Inflammatory macrophage treated with lipopolysaccharide for 4 hours (primary cell): ENCODE measurements around the gene GAB2.
"Not testable (repeated sequence)": the region's sequence is repeated elsewhere in the genome, so short reads cannot be mapped to it uniquely, and the experiment has no call there.

Experiments
- DNase-seq: peaks from one replicate; pipeline ENCODE4 v3.0.0-alpha.2; 2020

The GAB2 gene

GRCh38 chr11:78237293-78238046, 180.2 kb downstream of the GAB2 start:
- DNase-seq, result no peak

DNA sequence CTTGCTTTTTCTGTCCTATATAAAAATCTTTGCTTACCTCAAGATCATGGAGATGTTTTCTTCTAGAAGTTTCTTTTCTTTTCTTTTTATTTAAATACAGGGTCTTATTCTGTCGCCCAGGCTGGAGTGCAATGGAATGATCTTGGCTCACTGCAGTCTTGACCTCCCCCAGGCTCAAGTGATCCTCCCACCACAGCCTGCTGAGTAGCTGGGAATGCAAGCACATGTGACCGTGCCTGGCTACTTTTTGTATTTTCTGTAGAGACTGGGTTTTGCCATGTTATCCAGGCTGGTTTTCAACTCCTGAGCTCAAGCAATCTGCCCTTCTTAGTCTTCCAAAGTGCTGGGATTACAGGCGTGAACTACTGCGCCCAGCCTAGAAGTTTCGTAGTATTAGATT, 183.6 kb downstream of the GAB2 start:
- no peak for DNase-seq

- DNase-seq, result not testable (repeated sequence)
Observed at GRCh38 chr11:78233046-78233445, 184.6 kb downstream of the GAB2 start.

DNA sequence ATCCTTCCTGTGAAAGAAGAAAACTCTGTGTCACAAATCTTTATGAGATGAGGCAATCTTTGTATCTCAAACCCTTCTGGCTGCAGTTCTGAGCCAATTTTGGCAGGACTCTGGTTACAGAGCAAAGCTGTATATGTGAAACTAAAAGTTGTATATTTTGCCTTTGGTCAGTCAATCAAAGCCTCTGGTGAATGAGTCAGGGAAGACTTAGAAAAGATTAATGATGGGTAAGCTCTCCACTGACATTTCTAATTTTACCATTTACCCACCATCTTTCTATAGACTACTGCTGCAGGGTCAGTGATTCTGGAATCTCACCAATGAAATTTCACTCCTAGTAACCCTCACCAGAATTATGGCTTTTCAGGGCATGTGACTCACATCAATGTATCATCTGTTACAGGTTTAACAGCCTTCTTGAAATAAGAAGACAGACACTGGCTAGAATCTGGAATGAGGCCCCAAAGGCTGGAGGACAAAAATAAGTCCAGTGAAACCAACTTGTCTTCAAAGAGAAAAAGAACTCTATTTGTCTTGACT, 185.6 kb downstream of the GAB2 start:
- DNase-seq, result no peak

DNA sequence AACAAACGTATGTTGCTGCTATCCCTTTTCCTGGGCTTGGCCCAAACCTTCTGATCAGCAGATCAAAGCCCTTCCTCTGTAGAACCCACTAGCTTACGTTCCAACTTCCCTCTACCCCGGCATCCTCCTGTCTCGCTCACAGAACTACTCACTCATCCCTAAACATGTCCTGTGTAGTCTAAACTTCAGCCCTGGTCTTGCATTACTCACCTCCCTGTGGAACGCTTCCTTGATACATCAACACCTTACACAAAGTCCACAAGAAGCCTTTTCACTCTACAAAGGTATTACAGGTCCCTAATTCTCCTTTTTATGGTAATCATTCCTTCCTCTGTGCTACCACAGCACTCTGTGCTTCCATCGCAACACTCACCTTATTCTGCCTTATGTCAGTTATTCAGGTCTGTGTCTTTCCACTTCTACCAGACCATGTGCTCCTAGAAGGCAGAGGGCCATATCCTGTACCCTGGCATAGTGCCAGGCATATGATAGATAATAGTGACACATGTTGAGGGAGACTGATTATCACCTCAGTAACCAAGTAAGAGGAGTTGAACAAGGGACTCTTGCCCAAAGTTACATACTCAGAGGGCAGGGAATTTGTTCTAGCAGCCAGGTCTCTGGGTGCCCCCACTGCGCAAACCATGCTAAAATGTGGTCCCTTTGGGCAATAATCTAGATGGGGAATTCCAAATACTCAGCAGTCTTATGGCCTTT, 187.3 kb downstream of the GAB2 start:
- DNase-seq, result no peak

DNA sequence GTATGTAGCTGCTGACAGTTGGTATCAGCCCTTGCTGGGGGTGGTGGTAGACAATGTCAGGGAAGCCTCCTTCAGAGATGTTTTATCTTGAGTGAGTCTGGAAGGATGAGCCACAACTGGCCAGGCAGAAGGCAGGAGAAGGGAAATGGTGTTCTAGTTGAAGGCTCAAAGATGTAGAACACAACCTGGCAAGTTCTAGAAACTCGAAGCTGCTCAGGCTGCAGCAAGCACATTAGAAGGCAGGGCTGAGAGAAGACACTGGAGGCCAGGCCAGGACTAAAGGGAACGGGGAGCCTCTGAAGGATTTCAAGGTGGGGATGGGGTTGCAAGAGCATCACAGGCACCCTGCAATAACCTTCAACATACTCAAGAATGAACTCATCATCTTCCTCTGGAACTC, 188.5 kb downstream of the GAB2 start:
- no peak for DNase-seq

- DNase-seq, result peak; percentile 26
Observed at GRCh38 chr11:78228467-78228866, 189.2 kb downstream of the GAB2 start.

GRCh38 chr11:78227921-78228320, 189.7 kb downstream of the GAB2 start:
- no peak for DNase-seq

- DNase-seq, result no peak
Observed at GRCh38 chr11:78226684-78227680, 190.6 kb downstream of the GAB2 start.

- no peak for DNase-seq
Observed at GRCh38 chr11:78224906-78225420, 192.7 kb downstream of the GAB2 start.

DNA sequence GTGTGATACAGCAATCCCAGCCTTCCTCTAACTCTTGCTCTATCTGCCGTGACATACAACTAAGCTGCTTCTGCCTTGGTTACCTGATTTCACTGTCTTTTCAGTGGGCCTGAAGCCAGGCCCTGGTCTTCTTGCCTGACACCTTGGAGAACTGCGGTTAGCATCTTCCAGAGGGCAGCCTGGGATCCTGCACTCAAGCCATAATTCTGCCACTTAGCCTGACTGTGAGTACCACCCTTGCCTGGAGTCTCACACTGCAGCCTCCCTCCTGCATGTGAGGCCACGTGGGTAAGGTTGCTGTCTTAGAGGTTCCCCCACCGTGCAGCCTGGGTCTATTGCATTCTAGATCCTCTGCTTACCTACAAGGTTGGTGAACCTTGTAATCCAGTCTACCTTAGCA, 193.1 kb downstream of the GAB2 start:
- no peak for DNase-seq

GRCh38 chr11:78223320-78223954, 194.2 kb downstream of the GAB2 start:
- no peak for DNase-seq

DNA sequence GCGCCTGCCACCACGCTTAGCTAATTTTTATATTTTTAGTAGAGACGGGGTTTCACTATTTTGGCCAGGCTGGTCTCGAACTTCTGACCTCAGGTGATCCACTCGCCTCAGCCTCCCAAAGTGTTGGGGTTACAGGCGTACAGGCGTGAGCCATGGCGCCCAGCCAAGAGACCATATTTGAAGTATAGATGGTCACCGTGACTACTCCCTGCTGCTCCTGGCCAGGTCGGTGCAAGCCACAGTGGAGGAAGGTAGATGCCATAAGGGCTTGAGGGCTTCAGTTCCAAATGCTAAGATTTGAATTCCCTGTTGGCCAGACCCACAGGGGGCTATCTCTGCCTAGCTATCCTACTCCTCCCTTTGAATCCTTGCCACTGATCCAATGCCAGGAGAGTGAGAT, 194.9 kb downstream of the GAB2 start:
- DNase-seq, result not testable (repeated sequence)

GRCh38 chr11:78221396-78222315, 196.0 kb downstream of the GAB2 start:
- no peak for DNase-seq

DNA sequence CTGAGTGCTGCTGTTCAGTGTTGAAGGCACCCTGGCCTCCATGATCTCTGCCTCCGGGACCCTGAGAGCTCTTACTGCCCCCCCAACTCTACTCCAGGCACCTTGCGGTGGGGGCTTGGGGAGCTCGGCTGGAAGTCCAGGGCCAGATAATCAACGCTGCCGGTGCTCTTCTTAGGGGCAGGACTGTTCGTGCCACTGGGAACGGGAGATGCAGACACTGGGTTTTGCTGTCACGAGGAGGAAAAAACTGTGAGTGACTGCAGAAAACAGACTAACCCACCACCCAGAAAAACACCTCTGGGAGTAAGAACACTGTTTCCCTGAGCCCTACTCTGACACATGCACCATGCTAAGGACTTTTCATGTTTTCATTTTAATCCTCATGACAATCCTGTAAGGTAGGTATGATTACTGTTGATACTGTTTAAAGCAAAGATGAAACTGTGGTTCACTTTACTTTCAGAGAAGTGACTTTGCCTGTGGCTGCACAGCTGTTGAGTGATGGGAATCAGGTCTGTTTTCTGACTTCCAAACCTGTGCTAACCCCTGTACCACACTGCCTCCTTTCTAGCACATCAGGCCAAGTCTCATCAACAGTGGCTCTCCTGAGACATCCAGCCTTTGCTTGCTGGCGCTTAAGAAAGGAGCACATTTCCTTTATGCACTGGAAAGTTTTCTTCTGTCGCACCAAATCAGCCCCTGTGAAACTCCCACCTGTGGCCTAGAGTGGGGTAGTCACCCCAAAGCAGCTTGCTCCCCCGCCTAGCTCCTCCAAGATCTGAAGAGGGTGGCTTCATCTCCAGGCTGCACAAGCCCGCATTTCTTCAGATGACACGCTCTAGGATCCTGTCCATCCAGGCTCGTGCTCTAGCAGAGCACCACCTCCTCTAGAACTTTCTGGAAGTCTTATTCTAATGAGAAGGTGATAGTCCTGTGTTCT, 197.1 kb downstream of the GAB2 start:
- DNase-seq, result no peak

DNA sequence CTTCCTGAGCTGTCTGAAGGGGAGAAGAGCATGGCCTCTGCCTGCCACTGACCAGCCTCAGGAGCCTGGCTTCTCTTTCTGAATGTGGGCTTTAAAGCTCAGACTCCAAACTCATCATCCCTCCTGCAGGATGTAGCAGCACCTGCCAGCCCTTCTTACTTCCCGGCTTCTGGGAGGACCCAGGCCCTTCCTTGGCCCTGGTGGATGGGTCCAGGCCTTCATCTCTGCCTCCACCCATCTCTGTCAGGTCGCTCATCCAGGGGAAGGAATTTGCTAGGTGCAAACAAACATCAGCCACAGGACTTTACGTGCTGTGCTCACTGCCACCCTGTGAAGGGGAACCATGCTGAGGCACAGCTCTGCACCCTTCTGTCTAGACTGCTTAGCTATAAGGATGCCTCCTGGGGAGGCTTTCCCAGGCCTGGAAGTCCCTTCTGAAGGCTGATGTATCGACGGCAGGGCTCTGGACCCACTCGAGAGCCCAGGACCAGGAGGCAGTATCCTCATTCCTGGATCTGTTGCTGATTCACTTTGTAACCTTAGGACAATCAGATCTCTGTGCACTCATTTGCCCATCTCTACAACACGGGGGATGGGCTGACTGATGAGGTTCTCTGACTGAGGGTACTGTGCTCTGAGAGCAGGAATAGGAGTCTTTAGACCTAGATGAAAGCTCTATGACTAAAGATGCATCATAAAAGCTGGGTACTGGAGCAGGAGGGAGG, 198.0 kb downstream of the GAB2 start:
- DNase-seq, result no peak

DNA sequence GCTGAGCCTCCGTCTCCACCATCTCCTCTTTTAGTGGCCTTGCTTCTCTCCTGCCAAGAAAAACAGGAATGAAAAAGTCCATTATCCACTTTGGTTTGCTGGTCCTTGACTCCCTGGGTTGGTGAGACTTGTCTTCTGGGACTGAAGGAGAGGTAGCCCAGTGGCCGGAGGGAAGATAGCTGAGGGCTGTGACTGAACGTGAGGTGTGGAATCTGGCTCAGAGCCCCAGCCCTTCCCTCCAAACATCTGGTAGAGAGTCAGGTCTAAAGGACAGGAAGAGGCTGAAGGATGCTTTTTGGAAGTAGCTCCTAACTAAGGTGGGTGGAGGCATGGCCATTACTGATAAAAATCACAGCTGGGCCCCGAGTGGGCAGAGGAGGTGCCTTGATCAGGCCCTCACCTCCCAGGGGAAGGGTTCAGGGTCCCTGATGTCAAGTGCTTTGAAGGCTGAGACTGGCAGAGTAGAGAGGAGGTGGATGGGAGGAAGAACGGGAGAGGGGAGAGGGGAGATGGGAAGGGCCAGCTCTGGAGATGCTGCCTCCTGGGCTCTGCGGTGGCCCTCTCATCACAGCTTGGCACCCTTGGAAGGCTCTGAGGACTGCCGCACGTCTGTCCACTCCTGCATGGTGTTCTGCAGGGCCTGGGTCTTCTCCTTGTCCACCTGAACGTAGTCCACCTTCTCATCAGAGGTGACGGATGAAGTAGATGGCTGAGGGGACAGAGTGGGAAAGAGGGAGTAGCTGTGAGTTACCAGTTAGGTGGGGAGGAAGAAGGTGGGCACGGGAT, 198.7 kb downstream of the GAB2 start:
- DNase-seq, result no peak
